H9 (cell line): ENCODE results near the gene UNC5B. TPM values are rescaled to one million over a fixed set of nuclear protein-coding genes. Genes with fewer than 3 reads are reported as not detected.

ENCODE experiments used
- DNase-seq: peaks from one replicate; pipeline ENCODE4 v3.0.0-alpha.2; 2017
- H2AFZ ChIP-seq: one replicate; pipeline ENCODE4 v1.6.1; 2013; ENCODE audit warnings: mild to moderate bottlenecking, low read length, control low read depth, moderate library complexity
- H2AK5ac ChIP-seq: 2 replicates; pipeline ENCODE4 v1.6.1; 2013; ENCODE audit warnings: low read length, control low read depth, mixed read lengths; ENCODE audit not compliant: insufficient read length
- H2BK120ac ChIP-seq: one replicate; pipeline ENCODE4 v1.6.1; 2013; ENCODE audit warnings: low read depth, mild to moderate bottlenecking, low read length, control low read depth, inconsistent platforms; ENCODE audit not compliant: poor library complexity, severe bottlenecking
- H2BK12ac ChIP-seq: 2 replicates; pipeline ENCODE4 v1.6.1; 2013; ENCODE audit warnings: low read length, control low read depth, mixed read lengths, low read depth; ENCODE audit not compliant: insufficient read length
- H2BK15ac ChIP-seq: 2 replicates; pipeline ENCODE4 v1.6.1; 2013; ENCODE audit warnings: low read depth, low read length, control low read depth
- H2BK20ac ChIP-seq: one replicate; pipeline ENCODE4 v1.6.1; 2013; ENCODE audit warnings: low read depth, mild to moderate bottlenecking, low read length, control low read depth, inconsistent platforms; ENCODE audit not compliant: poor library complexity, severe bottlenecking
- H2BK5ac ChIP-seq: 2 replicates; pipeline ENCODE4 v1.6.1; 2013; ENCODE audit warnings: low read length, control low read depth, mixed read lengths; ENCODE audit not compliant: insufficient read length
- H3K14ac ChIP-seq: 2 replicates; pipeline ENCODE4 v1.6.1; 2013; ENCODE audit warnings: low read length, control low read depth; ENCODE audit not compliant: insufficient read depth
- H3K18ac ChIP-seq: 2 replicates; pipeline ENCODE4 v1.6.1; 2013; ENCODE audit warnings: low read depth, mild to moderate bottlenecking, mixed read lengths, low read length, control low read depth; ENCODE audit not compliant: insufficient read length
- H3K23ac ChIP-seq: 2 replicates; pipeline ENCODE4 v1.6.1; 2013; ENCODE audit warnings: low read length, control low read depth, mixed read lengths, low read depth; ENCODE audit not compliant: insufficient read length
- H3K23me2 ChIP-seq: 2 replicates; pipeline ENCODE4 v1.6.1; 2013; ENCODE audit warnings: low read depth, mild to moderate bottlenecking, mixed read lengths, low read length, control low read depth; ENCODE audit not compliant: insufficient read length, poor library complexity, severe bottlenecking
- H3K27ac ChIP-seq: 2 replicates; pipeline ENCODE4 v1.5.1; 2013; ENCODE audit warnings: low read length, control low read depth, mixed read lengths, low read depth; ENCODE audit not compliant: insufficient read length
- H3K27me3 ChIP-seq: 2 replicates; pipeline ENCODE4 v1.6.1; 2013; ENCODE audit warnings: low read length, control low read depth, inconsistent platforms; ENCODE audit not compliant: insufficient read depth
- H3K4ac ChIP-seq: 2 replicates; pipeline ENCODE4 v1.6.1; 2013; ENCODE audit warnings: low read depth, mild to moderate bottlenecking, control low read depth, inconsistent platforms, low read length, moderate library complexity
- H3K4me1 ChIP-seq: 2 replicates; pipeline ENCODE4 v1.6.1; 2013; ENCODE audit warnings: low read length, control low read depth, inconsistent platforms; ENCODE audit not compliant: insufficient read depth
- H3K4me2 ChIP-seq: 2 replicates; pipeline ENCODE4 v1.6.1; 2013; ENCODE audit warnings: low read length, control low read depth, mixed read lengths; ENCODE audit not compliant: insufficient read length, insufficient read depth
- H3K56ac ChIP-seq: 2 replicates; pipeline ENCODE4 v1.6.1; 2013; ENCODE audit warnings: low read depth, mild to moderate bottlenecking, mixed read lengths, low read length, control low read depth; ENCODE audit not compliant: insufficient read length
- H3K79me1 ChIP-seq: 2 replicates; pipeline ENCODE4 v1.6.1; 2013; ENCODE audit warnings: low read depth, mild to moderate bottlenecking, moderate library complexity, low read length, control low read depth, inconsistent platforms; ENCODE audit not compliant: insufficient read depth, poor library complexity, severe bottlenecking
- H3K79me2 ChIP-seq: 2 replicates; pipeline ENCODE4 v1.6.1; 2013; ENCODE audit warnings: low read length, control low read depth, inconsistent platforms; ENCODE audit not compliant: insufficient read depth
- H3K9ac ChIP-seq: 2 replicates; pipeline ENCODE4 v1.6.1; 2013; ENCODE audit warnings: low read length, control low read depth, mixed read lengths; ENCODE audit not compliant: insufficient read length; ENCODE audit errors: extremely low read depth
- H3K9me3 ChIP-seq: one replicate; pipeline ENCODE4 v1.6.1; 2013; ENCODE audit warnings: low read depth, low read length, inconsistent platforms; ENCODE audit not compliant: control insufficient read depth
- H3T11ph ChIP-seq: one replicate; pipeline ENCODE4 v1.6.1; 2013; ENCODE audit warnings: mild to moderate bottlenecking, low read length, control low read depth, inconsistent platforms
- H4K20me1 ChIP-seq: one replicate; pipeline ENCODE4 v1.6.1; 2013; ENCODE audit not compliant: control insufficient read depth, insufficient read length, insufficient read depth
- H4K5ac ChIP-seq: 2 replicates; pipeline ENCODE4 v1.6.1; 2013; ENCODE audit warnings: low read depth, mild to moderate bottlenecking, mixed read lengths, low read length, control low read depth; ENCODE audit not compliant: insufficient read length
- H4K8ac ChIP-seq: replicated peaks from 2 replicates; pipeline ENCODE4 v1.6.1; 2013; ENCODE audit warnings: low read length, control low read depth, mixed read lengths, low read depth; ENCODE audit not compliant: insufficient read length
- H4K91ac ChIP-seq: 2 replicates; pipeline ENCODE4 v1.6.1; 2013; ENCODE audit warnings: low read depth, mild to moderate bottlenecking, moderate library complexity, mixed read lengths, low read length, control low read depth; ENCODE audit not compliant: insufficient read length
- H3K27ac Mint-ChIP-seq, 3 experiments: 2 replicates in 2 of 3; 3 replicates in 1 of 3; pipeline ENCODE4 v1.8.0; 2020 to 2021; ENCODE audit warnings: mixed read lengths in 3 of 3, mild to moderate bottlenecking in 1 of 3, moderate library complexity in 1 of 3
- H3K27me3 Mint-ChIP-seq: 2 replicates; pipeline ENCODE4 v1.8.0; 2021; ENCODE audit warnings: low read depth, mild to moderate bottlenecking, moderate library complexity, mixed read lengths
- H3K36me3 Mint-ChIP-seq, 3 experiments: 2 replicates in 2 of 3; 3 replicates in 1 of 3; pipeline ENCODE4 v1.8.0; 2020 to 2021; ENCODE audit warnings: low read depth in 3 of 3, mixed read lengths in 3 of 3; ENCODE audit not compliant: insufficient read depth in 1 of 3
- H3K4me1 Mint-ChIP-seq, 2 experiments: 2 replicates each; pipeline ENCODE4 v1.8.0; 2020; ENCODE audit warnings: mixed read lengths in 2 of 2
- H3K4me3 Mint-ChIP-seq, 2 experiments: 2 replicates in 1 of 2; 3 replicates in 1 of 2; pipeline ENCODE4 v1.8.0; 2020 to 2021; ENCODE audit warnings: mild to moderate bottlenecking in 2 of 2, mixed read lengths in 2 of 2, moderate library complexity in 1 of 2
- H3K9me3 Mint-ChIP-seq, 2 experiments: 2 replicates in 1 of 2; 3 replicates in 1 of 2; pipeline ENCODE4 v1.8.0; 2020; ENCODE audit warnings: mild to moderate bottlenecking in 2 of 2, mixed read lengths in 2 of 2, moderate library complexity in 1 of 2
- CTCF ChIP-seq: fragments of 200-600 bp; sonication (generic); conservative IDR thresholded peaks from 3 replicates; pipeline ENCODE4 v1.8.0; 2021; ENCODE audit warnings: antibody characterized with exemption, mild to moderate bottlenecking
- whole genome bisulfite sequencing: extraction: QIAGEN DNeasy Blood & Tissue Kit; methylation state at CpG from one replicate; pipeline ENCODE4 v1.1.7; 2013; ENCODE audit warnings: missing lambda C conversion rate, low lambda C conversion rate, mixed read lengths; ENCODE audit not compliant: insufficient read length; ENCODE audit errors: extremely low coverage; 5-methylcytosine and 5-hydroxymethylcytosine counted together
- total RNA-seq: library from RNA; stranded (reverse); gene quantifications from 2 replicates; pipeline ENCODE4 v1.2.1, GENCODE V29; 2021

UNC5B gene
- total RNA-seq, 1 experiment from 2014 or later: 28.4 TPM

- Mint-ChIP-seq H3K4me3 (no peak overlapping the region), H3K27me3 (peaks cover 3% of the 10 kb centered on the region), H3K4me1 (peaks cover 44 to 57% of the 10 kb centered on the region in 2 experiments), H3K9me3 (no peaks in the 10 kb centered on the region), H3K36me3 (no peaks in the 10 kb centered on the region), H3K27ac (peak overlapping the region in 1 of 3 experiments; percentile 15; a peak in 1 of 7 replicates)
- Histone ChIP-seq H3K27ac (no peak overlapping the region), H2BK20ac (no peak overlapping the region), H3K23ac (no peak overlapping the region), H4K20me1 (no peaks in the 10 kb centered on the region), H3K27me3 (no peaks in the 10 kb centered on the region), H3K79me2 (no peaks in the 10 kb centered on the region), H2AFZ (no peak overlapping the region), H2BK5ac (no peak overlapping the region), H3K56ac (no peak overlapping the region), H3K9ac (no peak overlapping the region), H3K23me2 (no peaks in the 10 kb centered on the region), H2BK12ac (no peak overlapping the region), H3T11ph (no peak overlapping the region), H3K4me2 (no peak overlapping the region), H3K4ac (no peak overlapping the region), H2AK5ac (no peak overlapping the region), H4K8ac (no peak overlapping the region), H4K5ac (no peak overlapping the region), H3K4me1 (peaks cover 6% of the 10 kb centered on the region), H3K14ac (no peak overlapping the region), H2BK15ac (no peak overlapping the region), H2BK120ac (no peak overlapping the region), H4K91ac (no peak overlapping the region), H3K9me3 (no peaks in the 10 kb centered on the region), H3K79me1 (no peaks in the 10 kb centered on the region), H3K18ac (no peak overlapping the region)
- no CpG with 5 or more reads among the region's 11 CpGs for WGBS
- TF ChIP-seq CTCF: no peak
- DNase-seq: no peak
Measured at GRCh38 chr10:71237843-71238623, 25.7 kb downstream of the UNC5B start.
